Ammon's horn (tissue), 1 donor: ENCODE measurements around the gene TAS2R43.
"Not testable (repeated sequence)": the region's sequence is repeated elsewhere in the genome, so short reads cannot be mapped to it uniquely, and the experiment has no call there.

Source experiments
- DNase-seq: peaks from one replicate; pipeline ENCODE4 v3.0.0-alpha.2; 2016; ENCODE audit warnings: low spot score

TAS2R43 gene

DNA sequence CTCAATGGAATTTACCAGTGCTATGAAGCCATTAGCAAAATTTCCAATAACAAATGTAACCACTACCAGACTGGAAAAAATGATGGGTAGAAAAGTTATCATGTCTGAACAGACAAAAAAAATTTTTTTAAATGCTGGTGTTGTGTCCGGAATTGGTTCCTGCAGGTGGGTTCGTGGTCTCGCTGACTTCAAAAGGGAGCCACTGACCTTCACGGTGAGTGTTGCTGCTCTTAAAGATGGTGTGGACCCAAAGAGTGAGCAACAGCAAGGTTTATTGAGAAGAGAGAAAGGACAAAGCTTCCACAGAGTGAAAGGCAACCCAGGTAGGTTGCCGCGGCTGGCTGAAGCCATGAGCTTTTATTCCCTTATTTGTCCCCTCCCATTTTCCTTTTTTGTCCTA is at the start of gene TAS2R43:
TAS2R43 (minus strand) TSS at position 186 of the 400 bp plus-strand sequence; CDS start at position 102, 84 bp downstream.
- DNase-seq = no peak

DNA sequence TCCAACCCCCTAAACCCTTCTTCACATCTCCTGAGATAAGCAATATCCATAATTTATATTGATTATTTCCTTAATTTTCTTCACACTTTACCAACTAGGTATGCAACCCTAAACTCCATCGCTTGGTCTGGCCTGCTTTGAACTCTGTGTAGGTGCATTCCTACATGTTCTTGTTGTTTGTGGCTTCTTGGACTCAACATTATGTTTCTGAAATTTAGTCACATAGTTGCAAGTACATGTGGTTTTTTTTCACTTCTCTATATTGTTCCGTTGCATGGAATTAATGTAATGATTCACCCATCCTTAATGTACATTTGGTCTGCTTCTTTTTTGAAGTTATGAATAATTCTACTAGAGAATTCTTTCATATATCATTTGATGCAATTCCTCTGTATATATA is 44.0 kb upstream of the TAS2R43 start:
- no peak for DNase-seq

DNA sequence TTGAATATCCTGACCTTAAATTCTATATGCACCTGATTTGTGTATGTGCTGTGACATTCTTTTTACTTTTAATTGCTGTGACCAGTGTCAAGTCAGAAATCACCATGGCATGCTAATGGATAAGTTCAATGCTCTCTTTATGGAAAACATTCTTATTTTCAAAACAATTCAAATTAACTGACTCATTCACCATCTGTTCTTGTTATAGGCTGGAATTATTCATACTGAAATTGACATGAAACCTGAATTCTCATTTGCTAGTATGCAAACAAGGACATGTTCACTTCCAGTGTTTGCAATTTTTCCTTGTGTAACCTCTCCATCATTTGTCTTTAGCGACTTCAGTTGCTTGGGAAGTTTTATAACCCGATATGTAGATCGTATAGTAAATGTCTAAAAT is 42.2 kb upstream of the TAS2R43 start, which contains the start of gene TAS2R30:
TAS2R30 (minus strand) TSS at position 340 of the 400 bp plus-strand sequence. CDS start 400 bp downstream, outside the sequence.
- peak; percentile 15 for DNase-seq

- DNase-seq = no peak
Measured at GRCh38 chr12:11133816-11134215, 41.7 kb upstream of the TAS2R43 start.

DNA sequence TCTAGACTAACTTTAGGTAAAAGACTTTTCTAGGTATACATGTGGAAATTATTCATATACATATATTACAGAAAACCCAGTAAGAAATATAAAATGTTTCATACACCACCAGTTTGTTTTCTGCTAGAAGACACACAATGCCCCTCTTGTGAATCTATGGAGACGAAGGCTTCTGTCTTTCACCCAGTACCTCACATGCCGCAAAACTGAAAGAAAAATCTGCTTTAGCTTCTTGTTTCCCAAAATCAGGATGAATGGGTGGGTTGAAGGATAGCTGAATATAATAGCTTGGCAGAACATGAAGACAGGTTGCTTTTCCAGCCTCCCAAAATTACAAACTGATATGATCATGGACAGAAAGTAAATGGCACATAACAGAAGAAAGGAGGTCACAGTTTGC is 41.0 kb upstream of the TAS2R43 start:
- DNase-seq = peak; percentile 5

DNA sequence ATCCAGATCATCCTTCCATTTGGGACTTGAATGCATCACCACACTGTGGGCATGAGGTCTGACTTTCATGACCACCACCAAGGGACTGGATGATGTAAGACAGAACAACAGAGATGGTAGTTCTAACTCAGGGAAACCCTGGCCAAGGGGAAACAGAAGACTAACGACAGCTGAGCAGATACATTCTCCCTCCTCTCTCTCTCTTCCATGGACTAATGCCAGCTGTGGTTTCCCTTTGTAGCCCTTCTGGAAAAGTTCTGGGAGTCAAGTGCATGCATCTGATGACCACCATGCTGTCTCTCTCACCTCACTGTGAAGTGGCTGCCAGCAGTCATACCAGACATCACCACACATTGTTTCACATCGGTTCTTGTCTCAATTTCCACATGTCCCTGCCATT is 38.9 kb upstream of the TAS2R43 start:
- DNase-seq = no peak

- DNase-seq = no peak
Measured at GRCh38 chr12:11130382-11130781, 38.3 kb upstream of the TAS2R43 start.

DNA sequence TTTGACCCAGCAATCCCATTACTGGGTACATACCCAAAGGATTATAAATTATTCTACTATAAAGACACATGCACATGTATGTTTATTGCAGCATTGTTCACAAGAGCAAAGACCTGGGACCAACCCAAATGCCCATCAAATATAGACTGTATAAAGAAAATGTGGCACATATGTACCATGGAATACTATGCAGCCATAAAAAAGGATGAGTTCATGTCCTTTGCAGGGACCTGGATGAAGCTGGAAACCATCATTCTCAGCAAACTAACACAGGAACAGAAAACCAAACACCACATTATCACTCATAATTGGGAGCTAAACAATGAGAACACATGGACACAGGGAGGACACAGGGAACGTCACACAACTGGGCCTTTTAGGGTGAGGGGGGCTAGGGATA is 22.0 kb upstream of the TAS2R43 start:
- DNase-seq = not testable (repeated sequence)

DNA sequence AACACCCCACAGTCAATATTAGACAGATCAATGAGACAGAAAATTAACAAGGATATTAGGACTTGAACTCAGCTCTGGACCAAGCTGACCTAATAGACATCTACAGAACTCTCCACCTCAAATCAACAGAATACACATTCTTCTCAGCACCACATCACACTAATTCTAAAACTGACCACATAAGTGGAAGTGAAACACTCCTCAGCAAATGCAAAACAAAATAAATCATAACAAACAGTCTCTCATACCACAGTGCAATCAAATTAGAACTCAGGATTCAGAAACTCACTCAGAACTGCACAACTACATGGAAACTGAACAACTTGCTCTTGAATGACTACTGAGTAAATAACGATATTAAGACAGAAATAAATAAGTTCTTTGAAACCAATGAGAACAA is 19.1 kb upstream of the TAS2R43 start:
- not testable (repeated sequence) for DNase-seq

DNA sequence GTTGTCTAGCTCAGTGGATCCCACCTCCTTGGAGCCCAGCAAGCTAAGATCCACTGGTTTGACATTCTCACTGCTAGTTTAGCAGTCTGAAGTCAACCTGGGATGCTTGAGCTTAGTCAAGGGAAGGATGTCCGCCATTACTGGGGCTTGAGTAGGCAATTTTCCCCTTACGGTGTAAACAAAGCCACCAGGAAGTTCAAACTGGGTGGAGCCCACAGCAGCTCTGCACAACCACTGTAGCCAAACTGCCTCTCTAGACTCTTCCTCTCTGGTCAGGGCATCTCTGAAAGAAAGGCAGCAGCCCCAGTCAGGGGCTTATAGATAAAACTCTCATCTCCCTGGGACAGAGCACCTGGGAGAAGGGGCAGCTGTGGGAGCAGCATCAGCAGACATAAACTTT is 16.7 kb upstream of the TAS2R43 start:
- DNase-seq = no peak

DNA sequence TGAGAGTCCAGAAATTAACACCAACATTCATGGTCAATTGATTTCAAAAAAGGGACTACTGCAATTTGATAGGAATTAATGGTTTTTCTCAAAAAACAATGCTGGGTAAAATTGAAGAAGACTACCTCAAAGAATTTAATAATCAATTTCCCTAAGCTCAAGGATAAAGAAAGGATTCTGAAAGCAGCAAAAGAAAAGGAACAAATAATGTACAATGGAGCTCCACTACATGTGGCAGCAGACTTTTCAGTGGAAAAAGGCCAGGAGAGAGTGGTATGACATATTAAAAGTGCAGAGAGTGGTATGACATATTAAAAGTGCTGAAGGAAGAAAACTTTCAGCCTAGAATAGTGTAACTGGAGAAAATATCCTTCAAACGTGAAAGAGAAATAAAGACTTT is 15.6 kb upstream of the TAS2R43 start:
- DNase-seq = no peak

DNA sequence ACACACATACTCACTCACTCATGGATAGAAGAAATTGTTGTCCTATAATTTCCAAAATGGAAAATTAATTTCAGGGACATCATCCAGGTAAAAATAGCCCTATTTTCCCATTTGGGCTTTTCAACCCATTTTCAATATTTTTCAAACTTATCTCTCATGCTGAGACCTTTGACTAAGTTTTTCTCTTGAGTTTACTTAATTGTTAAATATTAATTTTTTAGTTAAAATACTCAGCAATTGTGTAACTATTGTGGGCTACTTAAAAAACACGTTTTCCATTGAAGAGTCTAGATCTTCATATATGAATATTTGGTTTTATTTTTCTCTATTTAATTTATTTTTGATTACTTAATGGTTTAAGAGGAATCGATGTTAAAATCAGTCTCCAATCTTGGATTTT is 14.2 kb upstream of the TAS2R43 start:
- DNase-seq = no peak

GRCh38 chr12:11105546-11105945 is 13.4 kb upstream of the TAS2R43 start:
- DNase-seq = no peak

- DNase-seq = not testable (repeated sequence)
Measured at GRCh38 chr12:11094910-11095309, 2.8 kb upstream of the TAS2R43 start.

DNA sequence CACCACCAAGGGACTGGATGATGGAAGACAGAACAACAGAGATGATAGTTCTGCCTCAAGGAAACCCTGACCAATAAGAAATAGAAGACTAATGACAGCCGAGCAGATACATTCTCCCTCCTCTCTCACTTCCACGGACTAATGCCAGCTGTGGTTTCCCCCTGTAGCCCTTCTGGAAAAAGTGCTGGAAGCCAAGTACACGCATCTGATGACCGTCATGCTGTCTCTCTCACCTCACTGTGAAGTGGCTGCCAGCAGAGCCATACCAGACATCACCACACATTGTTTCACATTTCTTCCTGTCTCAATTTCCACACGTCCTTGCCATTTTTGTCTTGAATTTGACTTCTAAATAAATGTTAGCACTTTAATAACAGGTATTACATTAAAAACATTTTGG is 2.9 kb downstream of the TAS2R43 start:
- no peak for DNase-seq

DNA sequence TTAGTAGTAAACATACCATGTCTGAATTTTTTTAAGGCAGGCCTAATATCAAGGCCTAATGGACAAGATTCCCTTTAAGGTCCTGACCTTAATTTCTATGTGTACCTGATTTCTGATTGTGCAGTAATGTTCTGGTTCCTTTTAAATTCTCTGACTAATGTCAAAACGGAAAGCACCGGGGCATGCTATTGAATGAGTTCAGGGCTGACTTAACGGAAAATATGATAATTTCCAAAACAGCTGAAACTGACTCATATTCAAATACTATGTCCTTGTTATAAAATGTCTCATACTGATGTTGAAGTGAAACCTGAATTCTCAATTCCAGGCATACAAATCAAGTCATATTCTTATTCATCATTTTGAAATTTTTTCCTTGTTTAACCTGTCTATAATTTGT is 6.7 kb downstream of the TAS2R43 start:
- no peak for DNase-seq

GRCh38 chr12:11081987-11082386 is 10.1 kb downstream of the TAS2R43 start:
- DNase-seq = no peak

- no peak for DNase-seq
Measured at GRCh38 chr12:11078246-11078645, 13.9 kb downstream of the TAS2R43 start.

- no peak for DNase-seq
Measured at GRCh38 chr12:11075642-11076041, 16.5 kb downstream of the TAS2R43 start.

DNA sequence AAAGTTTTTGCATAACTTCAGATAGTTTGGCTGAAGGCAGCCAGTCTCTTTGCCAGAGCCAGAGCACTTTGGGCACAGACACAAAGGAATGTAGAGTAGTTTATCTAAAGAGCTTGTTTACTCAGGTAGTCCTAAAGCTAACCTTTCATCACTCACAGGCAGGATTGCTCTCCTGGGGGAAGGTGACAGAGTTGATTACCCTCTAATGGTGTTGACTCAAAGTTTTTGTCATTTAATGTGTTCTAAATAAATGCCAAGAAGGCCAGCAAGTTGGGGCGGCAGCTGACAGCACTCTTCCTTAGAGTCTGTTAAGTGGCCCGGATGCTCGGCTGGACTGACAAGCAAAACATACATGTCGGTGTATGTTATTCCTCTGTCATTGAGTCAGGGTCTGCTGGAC is 20.7 kb downstream of the TAS2R43 start:
- no peak for DNase-seq

DNA sequence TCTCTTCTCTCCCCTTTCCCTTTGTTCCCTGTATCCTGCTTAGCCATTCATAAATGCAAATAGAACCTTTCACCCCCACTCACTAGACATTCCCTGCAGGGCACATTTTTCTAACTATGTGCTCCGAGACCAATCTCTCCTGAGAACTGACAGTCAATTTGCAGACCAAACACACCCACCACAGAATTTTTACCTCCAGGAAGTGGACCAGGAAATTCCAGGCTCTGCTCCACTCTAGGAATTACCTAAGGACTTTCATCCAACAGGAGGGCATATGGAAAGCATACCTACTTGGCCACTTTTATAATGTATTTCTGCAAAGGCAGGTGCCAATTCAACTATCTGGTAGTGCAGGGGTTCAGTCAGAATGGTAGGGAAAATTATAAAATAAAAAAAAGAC is 21.1 kb downstream of the TAS2R43 start:
- no peak for DNase-seq

DNA sequence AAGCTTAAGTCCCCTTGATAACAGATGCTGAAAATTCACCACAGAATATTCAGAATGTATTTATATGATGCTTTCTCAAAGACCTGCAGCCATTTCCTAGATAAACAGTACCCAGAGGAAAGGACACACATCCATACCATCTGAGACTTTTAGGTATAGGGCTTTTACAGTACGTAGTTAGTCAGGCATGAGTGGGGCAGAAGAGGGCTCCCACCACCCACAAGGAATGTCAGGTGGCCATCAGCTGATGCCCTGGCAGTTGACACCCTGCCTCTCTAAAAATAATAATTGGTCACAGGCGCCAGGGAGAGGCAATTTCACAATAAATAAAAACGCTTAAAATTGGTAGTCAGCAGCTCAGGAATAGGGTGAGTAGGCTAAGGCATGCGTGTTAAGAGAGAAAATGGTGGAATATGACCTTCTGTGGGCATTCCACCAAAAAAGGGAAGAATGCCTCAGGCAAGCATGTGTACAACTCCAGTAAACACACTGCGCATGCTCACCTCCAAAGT is 22.2 kb downstream of the TAS2R43 start:
- DNase-seq = no peak

DNA sequence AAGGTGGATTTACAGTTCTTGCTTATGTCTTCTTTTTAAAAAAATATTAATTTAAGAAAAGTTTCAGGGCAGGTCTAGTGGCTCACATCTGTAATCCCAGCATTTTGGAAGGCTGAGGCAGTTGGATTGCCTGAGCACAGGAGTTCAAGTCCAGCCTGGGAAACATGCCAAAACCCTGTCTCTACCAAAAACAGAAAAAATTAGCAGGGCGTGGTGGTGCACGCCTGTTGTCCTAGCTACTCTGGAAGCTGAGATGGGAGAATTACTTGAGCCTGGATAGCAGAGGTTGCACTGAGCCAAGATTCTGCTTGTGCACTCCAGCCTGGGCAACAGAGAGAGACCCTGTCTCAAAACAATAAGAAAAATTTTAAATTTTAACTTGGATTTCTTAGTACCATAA is 24.6 kb downstream of the TAS2R43 start:
- peak; percentile 22 for DNase-seq

GRCh38 chr12:11062194-11062593 is 29.9 kb downstream of the TAS2R43 start, which contains the start of gene TAS2R46:
Gene TAS2R46, minus strand, starts transcription at chr12:11062294. Its CDS starts 0 bp downstream, at chr12:11062294.
- not testable (repeated sequence) for DNase-seq
